ENCODE measurements around the gene SNX27.

The SNX27 gene

DNA sequence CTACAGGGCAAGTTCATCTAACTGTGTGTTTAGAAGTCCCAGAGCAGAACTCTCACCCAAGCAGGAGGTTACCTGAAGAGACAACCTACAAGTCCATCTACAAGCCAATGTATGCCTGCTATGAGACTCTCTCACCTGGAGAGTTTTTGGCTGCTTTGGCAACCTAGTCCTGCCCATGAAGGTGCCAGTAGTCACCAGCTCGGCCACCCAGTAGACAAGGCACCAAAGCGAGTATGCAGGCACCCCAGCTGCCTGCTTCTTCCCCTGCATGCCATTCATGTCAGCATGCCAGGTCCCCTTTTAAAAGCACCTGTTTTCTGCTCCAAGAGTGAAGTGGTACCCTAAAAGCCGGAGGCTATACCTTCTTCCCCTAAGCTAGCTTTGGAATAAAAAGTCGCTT is 129.7 kb downstream of the SNX27 start:
- no peak overlapping the region for H3K4me3 ChIP-seq (ENCODE audit: low read depth, low read length)
- no peaks in the 10 kb centered on the region for H3K36me3 ChIP-seq (ENCODE audit: control insufficient read depth, insufficient read depth, low read length)
- no peaks in the 10 kb centered on the region for H3K27me3 ChIP-seq (ENCODE audit: control insufficient read depth, insufficient read depth, low read length)
- H3K27ac ChIP-seq (ENCODE audit: low read depth, low read length) = no peak overlapping the region
- peaks cover 16% of the 10 kb centered on the region for H3K9me3 ChIP-seq (ENCODE audit: control insufficient read depth, insufficient read depth, low read length)
- H3K9ac ChIP-seq (ENCODE audit: low read depth, low read length) = no peak overlapping the region
- H3K4me1 ChIP-seq (ENCODE audit: control insufficient read depth, insufficient read depth, low read length) = no peaks in the 10 kb centered on the region

All from HUES48 (cell line).